GM10266 (cell line): Measurements from ENCODE around the gene WDR1.
A peak's percentile ranks its signal among the peaks of the same experiment; 100 is the strongest.

ENCODE experiments used
- DNase-seq: peaks from one replicate; pipeline ENCODE4 v3.0.0; 2012; ENCODE audit errors: extremely low spot score
- TF ChIP-seq, protein P1 (sequence below): IDR thresholded peaks from 2 replicates; pipeline ENCODE4 v1.5.1; 2012; ENCODE audit warnings: mild to moderate bottlenecking, low read depth; ENCODE audit not compliant: control insufficient read depth, insufficient read depth; ENCODE audit errors: missing control alignments

Gene WDR1

GRCh38 chr4:10160281-10160856 lies 43.8 kb upstream of the WDR1 start:
- DNase-seq: no peak

GRCh38 chr4:10159671-10160070 lies 43.1 kb upstream of the WDR1 start:
- TF ChIP-seq, protein P1, sequence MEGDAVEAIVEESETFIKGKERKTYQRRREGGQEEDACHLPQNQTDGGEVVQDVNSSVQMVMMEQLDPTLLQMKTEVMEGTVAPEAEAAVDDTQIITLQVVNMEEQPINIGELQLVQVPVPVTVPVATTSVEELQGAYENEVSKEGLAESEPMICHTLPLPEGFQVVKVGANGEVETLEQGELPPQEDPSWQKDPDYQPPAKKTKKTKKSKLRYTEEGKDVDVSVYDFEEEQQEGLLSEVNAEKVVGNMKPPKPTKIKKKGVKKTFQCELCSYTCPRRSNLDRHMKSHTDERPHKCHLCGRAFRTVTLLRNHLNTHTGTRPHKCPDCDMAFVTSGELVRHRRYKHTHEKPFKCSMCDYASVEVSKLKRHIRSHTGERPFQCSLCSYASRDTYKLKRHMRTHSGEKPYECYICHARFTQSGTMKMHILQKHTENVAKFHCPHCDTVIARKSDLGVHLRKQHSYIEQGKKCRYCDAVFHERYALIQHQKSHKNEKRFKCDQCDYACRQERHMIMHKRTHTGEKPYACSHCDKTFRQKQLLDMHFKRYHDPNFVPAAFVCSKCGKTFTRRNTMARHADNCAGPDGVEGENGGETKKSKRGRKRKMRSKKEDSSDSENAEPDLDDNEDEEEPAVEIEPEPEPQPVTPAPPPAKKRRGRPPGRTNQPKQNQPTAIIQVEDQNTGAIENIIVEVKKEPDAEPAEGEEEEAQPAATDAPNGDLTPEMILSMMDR: no peak
- no peak for DNase-seq

More at GRCh38 chr4:10160281-10160856, 43.8 kb upstream of the WDR1 start:
- TF ChIP-seq, protein P1: no peak

GRCh38 chr4:10158333-10158942 lies 41.8 kb upstream of the WDR1 start:
- DNase-seq: no peak
- TF ChIP-seq, protein P1: no peak

- TF ChIP-seq, protein P1: peak; percentile 87
- DNase-seq: peak; percentile 68
Measured at GRCh38 chr4:10157478-10158332, 41.1 kb upstream of the WDR1 start.

- no peak for DNase-seq
- TF ChIP-seq, protein P1: no peak
Measured at GRCh38 chr4:10154241-10154640, 37.6 kb upstream of the WDR1 start.

DNA sequence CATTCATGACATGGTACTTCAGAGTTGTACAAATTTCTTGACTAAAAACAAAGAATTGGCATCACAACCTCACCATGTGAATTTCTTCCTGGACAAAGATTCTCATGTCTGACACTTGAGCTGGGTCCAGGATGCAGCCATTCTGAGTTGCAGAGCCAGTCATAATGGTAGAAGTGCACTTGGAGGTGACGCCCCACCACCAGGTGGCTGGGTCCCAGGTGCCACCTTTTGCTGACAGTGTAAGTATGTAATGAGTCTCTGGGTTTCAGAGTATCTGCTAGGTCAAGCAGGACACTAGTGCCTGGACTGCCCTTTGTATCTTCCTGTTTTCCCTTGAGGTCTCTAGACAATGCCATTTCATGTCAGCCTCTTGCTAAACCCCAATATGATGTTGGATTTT lies 36.6 kb upstream of the WDR1 start:
- DNase-seq: no peak
- TF ChIP-seq, protein P1: no peak
